HG02884 (cell line): ENCODE measurements around the gene BRD2.

Experiments
- ATAC-seq: cut with Tn5 transposase; IDR thresholded peaks from one replicate; pipeline ENCODE4 v1.9.1; 2021; ENCODE audit warnings: mild to moderate bottlenecking, moderate library complexity; ENCODE audit not compliant: unreplicated experiment

Gene BRD2

GRCh38 chr6:32971242-32971580 is 2.8 kb downstream of the BRD2 start:
- no peak for ATAC-seq

GRCh38 chr6:32971581-32972352 is 3.4 kb downstream of the BRD2 start:
- peak; percentile 41 for ATAC-seq

- ATAC-seq = no peak
Measured at GRCh38 chr6:32972353-32973143, 4.2 kb downstream of the BRD2 start.

- ATAC-seq = no peak
Measured at GRCh38 chr6:32973144-32974015, 5.0 kb downstream of the BRD2 start.

- ATAC-seq = no peak
Measured at GRCh38 chr6:32974016-32974333, 5.6 kb downstream of the BRD2 start.

GRCh38 chr6:32974541-32975308 is 6.3 kb downstream of the BRD2 start:
- ATAC-seq = no peak

GRCh38 chr6:32975886-32976285 is 7.5 kb downstream of the BRD2 start:
- no peak for ATAC-seq

GRCh38 chr6:32976334-32977069 is 8.1 kb downstream of the BRD2 start:
- no peak for ATAC-seq

- no peak for ATAC-seq
Measured at GRCh38 chr6:32977272-32977952, 9.0 kb downstream of the BRD2 start.

GRCh38 chr6:32977953-32978324 is 9.5 kb downstream of the BRD2 start:
- ATAC-seq = no peak

GRCh38 chr6:32979720-32980487 is 11.5 kb downstream of the BRD2 start:
- no peak for ATAC-seq

GRCh38 chr6:32980488-32981038 is 12.2 kb downstream of the BRD2 start:
- no peak for ATAC-seq

- ATAC-seq = no peak
Measured at GRCh38 chr6:32982084-32982701, 13.8 kb downstream of the BRD2 start.

- no peak for ATAC-seq
Measured at GRCh38 chr6:32982702-32983492, 14.5 kb downstream of the BRD2 start.

- no peak for ATAC-seq
Measured at GRCh38 chr6:32983493-32983848, 15.1 kb downstream of the BRD2 start.

GRCh38 chr6:32983964-32984621 is 15.7 kb downstream of the BRD2 start:
- ATAC-seq = no peak
